ENCODE measurements around the gene FYB1.

The FYB1 gene

GRCh38 chr5:39091940-39092580 is 127.3 kb downstream of the FYB1 start:
- DNase-seq (ENCODE audit: low spot score): no peak
- TF ChIP-seq, protein P1, sequence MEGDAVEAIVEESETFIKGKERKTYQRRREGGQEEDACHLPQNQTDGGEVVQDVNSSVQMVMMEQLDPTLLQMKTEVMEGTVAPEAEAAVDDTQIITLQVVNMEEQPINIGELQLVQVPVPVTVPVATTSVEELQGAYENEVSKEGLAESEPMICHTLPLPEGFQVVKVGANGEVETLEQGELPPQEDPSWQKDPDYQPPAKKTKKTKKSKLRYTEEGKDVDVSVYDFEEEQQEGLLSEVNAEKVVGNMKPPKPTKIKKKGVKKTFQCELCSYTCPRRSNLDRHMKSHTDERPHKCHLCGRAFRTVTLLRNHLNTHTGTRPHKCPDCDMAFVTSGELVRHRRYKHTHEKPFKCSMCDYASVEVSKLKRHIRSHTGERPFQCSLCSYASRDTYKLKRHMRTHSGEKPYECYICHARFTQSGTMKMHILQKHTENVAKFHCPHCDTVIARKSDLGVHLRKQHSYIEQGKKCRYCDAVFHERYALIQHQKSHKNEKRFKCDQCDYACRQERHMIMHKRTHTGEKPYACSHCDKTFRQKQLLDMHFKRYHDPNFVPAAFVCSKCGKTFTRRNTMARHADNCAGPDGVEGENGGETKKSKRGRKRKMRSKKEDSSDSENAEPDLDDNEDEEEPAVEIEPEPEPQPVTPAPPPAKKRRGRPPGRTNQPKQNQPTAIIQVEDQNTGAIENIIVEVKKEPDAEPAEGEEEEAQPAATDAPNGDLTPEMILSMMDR (conservative IDR thresholded peaks at IDR 0.05; ENCODE audit: low read depth): no peak
- ChIA-PET CTCF (interaction anchor here (1.5 kb wide), 1 partner anchor 11 kb away, joined by 3 read pairs; no protein-coding TSS in a partner anchor), POLR2A (ENCODE audit: low non-redundant PET) (no interaction called here)
- H3K27ac ChIP-seq: no peak overlapping the region

DNA sequence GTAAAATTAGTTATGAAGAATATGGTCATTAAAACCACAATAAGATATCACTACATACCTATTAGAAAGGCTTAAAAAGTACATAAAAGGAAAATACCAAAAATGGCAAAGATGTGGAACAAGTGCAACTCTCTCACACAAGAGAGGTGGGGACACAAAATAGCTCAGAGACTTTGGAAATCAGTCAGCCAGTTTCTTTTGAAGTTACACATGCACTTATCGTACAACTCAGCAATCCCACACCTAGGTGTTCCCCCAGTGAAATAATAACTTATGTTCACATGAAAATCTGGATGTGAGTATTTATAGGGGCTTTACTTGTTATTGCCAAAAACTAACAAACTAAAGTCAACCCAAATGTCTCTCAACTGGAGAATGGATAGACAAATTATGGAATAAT is 135.4 kb downstream of the FYB1 start:
- TF ChIP-seq, protein P1 (conservative IDR thresholded peaks at IDR 0.05; ENCODE audit: low read depth): no peak
- POLR2A ChIA-PET (ENCODE audit: low non-redundant PET): no interaction called here
- CTCF ChIA-PET: no interaction called here

DNA sequence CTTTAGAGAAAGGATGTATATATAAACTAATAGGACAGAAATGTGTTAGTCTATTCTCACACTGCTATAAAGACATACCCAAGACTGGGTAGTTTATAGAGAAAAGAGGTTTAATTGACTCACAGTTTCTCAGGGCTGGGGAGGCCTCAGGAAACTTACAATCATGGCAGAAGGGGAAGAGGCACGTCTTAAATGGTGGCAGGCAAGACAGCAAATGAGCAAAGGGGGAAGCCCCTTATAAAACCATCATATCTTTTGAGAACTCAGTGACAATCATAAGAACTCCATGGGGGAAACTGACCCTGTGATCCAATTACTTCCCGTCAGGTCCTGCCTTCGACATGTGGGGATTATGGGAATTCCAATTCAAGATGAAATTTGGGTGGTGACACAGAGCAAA is 136.4 kb downstream of the FYB1 start:
- H3K27ac ChIP-seq: no peak overlapping the region
- CTCF ChIA-PET: no interaction called here
- TF ChIP-seq, protein P1 (conservative IDR thresholded peaks at IDR 0.05; ENCODE audit: low read depth): no peak
- no peak for DNase-seq (ENCODE audit: low spot score)
- POLR2A ChIA-PET (ENCODE audit: low non-redundant PET): no interaction called here

More for the DNA sequence above, 135.4 kb downstream of the FYB1 start:
- no peak for DNase-seq (ENCODE audit: low spot score)
- H3K27ac ChIP-seq: no peak overlapping the region

DNA sequence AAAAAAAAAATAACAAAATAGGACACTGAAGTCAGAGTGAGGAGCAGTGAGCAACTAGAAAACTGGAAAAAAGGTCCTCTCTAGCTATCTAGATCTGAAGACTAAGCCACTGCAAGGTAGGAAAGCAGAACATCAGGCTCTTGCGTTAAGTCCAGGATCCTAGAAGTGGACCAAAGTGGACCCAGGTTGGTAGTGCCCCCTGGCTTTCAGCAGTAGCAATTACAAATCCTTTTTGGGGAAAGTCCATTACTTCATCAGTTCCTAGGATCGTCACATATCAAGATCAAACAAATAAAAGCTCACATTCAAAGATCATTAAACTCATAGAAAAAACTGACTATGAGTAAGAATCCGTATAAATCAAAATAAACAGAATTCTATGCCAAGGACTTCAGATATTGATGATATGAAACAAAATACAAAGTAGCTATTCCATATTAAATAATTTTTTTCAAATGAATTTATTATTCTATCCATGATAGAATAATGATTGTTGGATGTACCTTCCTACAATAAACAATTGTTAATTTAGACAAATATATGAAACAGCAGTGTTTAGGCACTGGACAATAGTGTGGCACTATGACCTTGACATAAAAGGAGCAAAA is 138.7 kb downstream of the FYB1 start:
- no peak for DNase-seq (ENCODE audit: low spot score)
- no peak overlapping the region for H3K27ac ChIP-seq
- POLR2A ChIA-PET (ENCODE audit: low non-redundant PET): no interaction called here
- CTCF ChIA-PET: interaction anchor here (0.5 to 1.0 kb wide), 5 partner anchors 11 to 100 kb away, joined by 3 to 4 read pairs (median 3); no protein-coding TSS in a partner anchor
- TF ChIP-seq, protein P1 (conservative IDR thresholded peaks at IDR 0.05; ENCODE audit: low read depth): peak; percentile 49

DNA sequence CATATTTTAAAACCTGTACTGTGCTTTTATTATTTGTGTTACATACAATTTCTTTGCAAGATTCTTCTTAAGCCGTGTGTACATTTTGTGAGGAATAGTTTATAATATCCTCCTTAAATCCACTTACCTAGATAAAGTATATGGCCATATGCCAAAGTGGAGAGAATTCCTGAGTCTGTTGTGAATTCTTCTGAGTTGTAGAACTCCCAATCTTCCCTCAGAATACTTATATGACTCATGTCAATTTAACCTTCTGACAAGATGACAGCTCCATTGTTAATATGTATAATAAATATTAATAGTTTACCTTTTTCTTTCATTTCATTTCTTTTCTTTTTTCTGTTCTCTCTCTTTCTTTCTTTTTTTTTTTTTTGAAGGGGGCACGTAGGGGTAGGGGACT is 139.2 kb downstream of the FYB1 start:
- ChIA-PET CTCF (interaction anchor here (0.5 to 1.0 kb wide), 4 partner anchors 47 to 76 kb away, joined by 3 to 5 read pairs (median 4); no protein-coding TSS in a partner anchor), POLR2A (ENCODE audit: low non-redundant PET) (no interaction called here)
- no peak overlapping the region for H3K27ac ChIP-seq
- TF ChIP-seq, protein P1 (conservative IDR thresholded peaks at IDR 0.05; ENCODE audit: low read depth): no peak
- DNase-seq (ENCODE audit: low spot score): peak; percentile 33

DNA sequence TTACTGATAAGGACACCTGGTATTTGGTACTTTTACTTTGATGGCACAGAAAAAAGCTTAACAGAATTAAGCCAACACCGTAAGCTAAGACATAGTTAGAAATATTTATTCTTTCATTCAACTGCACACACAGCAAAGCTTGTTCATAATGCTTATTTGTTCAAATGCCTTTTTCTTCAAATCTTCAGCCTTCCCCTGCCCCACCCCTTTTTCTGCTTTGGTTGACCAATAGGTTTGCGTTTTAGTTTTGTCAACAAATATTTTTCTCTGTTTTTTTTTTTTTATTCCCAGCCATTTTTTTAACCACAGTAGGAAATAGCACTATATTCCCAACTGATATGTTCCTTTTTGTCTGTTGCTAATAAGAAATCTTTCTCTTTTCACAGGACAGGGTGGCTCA is 140.2 kb downstream of the FYB1 start:
- no peak overlapping the region for H3K27ac ChIP-seq
- no peak for DNase-seq (ENCODE audit: low spot score)
- TF ChIP-seq, protein P1 (conservative IDR thresholded peaks at IDR 0.05; ENCODE audit: low read depth): no peak
- CTCF ChIA-PET: interaction anchor here (0.6 kb wide), 1 partner anchor 17 kb away, joined by 3 read pairs; no protein-coding TSS in a partner anchor
- POLR2A ChIA-PET (ENCODE audit: low non-redundant PET): no interaction called here
